ENCODE results near the gene PROCA1.

PROCA1 gene

GRCh38 chr17:28726627-28727491 lies 15.2 kb upstream of the PROCA1 start:
- Histone ChIP-seq H3K79me2 (ENCODE audit: insufficient read depth, low read length) (peaks cover 18% of the 10 kb centered on the region), H3K9me3 (ENCODE audit: insufficient read depth, low read depth, low read length) (no peaks in the 10 kb centered on the region), H3K4me1 (ENCODE audit: insufficient read depth, low read length, poor library complexity, severe bottlenecking) (peaks cover 24% of the 10 kb centered on the region), H3K36me3 (ENCODE audit: insufficient read depth, low read length) (peaks cover 34% of the 10 kb centered on the region; the same call in 1 of the 2 replicates), H3K9me2 (replicated peaks; ENCODE audit: low read depth, low read length) (no peaks in the 10 kb centered on the region), H2AFZ (ENCODE audit: low read length) (peak overlapping the region; percentile 62), H3K4me3 (ENCODE audit: low read length, poor library complexity, severe bottlenecking) (peak overlapping the region; percentile 91), H3K9ac (ENCODE audit: low read depth, low read length, poor library complexity, severe bottlenecking) (peak overlapping the region; percentile 75), H3F3A (ENCODE audit: low read depth) (peaks cover 25% of the 10 kb centered on the region), H4K20me1 (ENCODE audit: insufficient read depth, low read length, poor library complexity, severe bottlenecking) (peaks cover 29% of the 10 kb centered on the region), H3K4me2 (ENCODE audit: low read depth, low read length, poor library complexity, severe bottlenecking) (peak overlapping the region; percentile 100), H3K27me3 (ENCODE audit: insufficient read depth, low read length, poor library complexity, severe bottlenecking) (no peaks in the 10 kb centered on the region)
- TF ChIP-seq, protein P1, sequence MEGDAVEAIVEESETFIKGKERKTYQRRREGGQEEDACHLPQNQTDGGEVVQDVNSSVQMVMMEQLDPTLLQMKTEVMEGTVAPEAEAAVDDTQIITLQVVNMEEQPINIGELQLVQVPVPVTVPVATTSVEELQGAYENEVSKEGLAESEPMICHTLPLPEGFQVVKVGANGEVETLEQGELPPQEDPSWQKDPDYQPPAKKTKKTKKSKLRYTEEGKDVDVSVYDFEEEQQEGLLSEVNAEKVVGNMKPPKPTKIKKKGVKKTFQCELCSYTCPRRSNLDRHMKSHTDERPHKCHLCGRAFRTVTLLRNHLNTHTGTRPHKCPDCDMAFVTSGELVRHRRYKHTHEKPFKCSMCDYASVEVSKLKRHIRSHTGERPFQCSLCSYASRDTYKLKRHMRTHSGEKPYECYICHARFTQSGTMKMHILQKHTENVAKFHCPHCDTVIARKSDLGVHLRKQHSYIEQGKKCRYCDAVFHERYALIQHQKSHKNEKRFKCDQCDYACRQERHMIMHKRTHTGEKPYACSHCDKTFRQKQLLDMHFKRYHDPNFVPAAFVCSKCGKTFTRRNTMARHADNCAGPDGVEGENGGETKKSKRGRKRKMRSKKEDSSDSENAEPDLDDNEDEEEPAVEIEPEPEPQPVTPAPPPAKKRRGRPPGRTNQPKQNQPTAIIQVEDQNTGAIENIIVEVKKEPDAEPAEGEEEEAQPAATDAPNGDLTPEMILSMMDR (conservative IDR thresholded peaks at IDR 0.05; ENCODE audit: low read length): peak; percentile 98
- no peak for TF ChIP-seq EZH2phosphoT487 (IDR thresholded peaks at IDR 0.05; ENCODE audit: borderline replicate concordance)

DNA sequence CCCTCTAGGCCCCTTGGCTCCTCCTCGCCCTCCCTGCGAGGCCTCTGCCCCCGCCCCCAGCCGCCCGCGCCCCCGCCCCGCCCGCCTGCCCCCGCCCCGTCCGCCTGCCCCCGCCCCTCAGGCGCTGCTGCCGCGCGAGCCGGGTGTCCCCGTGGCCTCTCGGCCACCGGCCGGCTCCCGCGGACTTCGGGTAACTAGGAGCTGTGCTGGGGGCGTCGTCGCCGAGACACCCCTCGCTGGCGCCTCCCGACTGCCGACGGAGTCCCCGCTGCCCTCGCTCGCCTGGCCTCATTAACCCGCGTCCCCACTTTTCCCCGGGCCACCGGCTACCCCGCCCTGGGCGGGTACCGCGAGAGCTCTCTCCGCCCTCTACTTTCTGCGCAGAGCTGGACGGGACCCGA lies 14.5 kb upstream of the PROCA1 start, which contains the start of gene TLCD1:
Gene TLCD1, minus strand, starts transcription at position 8 of the 401 bp plus-strand sequence. CDS start 136 bp downstream, outside the sequence.
- Histone ChIP-seq H3K4me3 (ENCODE audit: low read length, poor library complexity, severe bottlenecking) (peak within 1 kb of the TSS; percentile 91), H3K9ac (ENCODE audit: low read depth, low read length, poor library complexity, severe bottlenecking) (peak within 1 kb of the TSS; percentile 75), H3K79me2 (ENCODE audit: insufficient read depth, low read length) (peaks cover 24% of the 10 kb centered on the region), H3K4me1 (ENCODE audit: insufficient read depth, low read length, poor library complexity, severe bottlenecking) (peaks cover 30% of the 10 kb centered on the region), H3K9me2 (replicated peaks; ENCODE audit: low read depth, low read length) (no peaks in the 10 kb centered on the region), H2AFZ (ENCODE audit: low read length) (peak within 1 kb of the TSS; percentile 62), H3F3A (ENCODE audit: low read depth) (peaks cover 25% of the 10 kb centered on the region), H3K27me3 (ENCODE audit: insufficient read depth, low read length, poor library complexity, severe bottlenecking) (no peaks in the 10 kb centered on the region), H3K36me3 (ENCODE audit: insufficient read depth, low read length) (peaks cover 40% of the 10 kb centered on the region; the same call in 1 of the 2 replicates), H3K4me2 (ENCODE audit: low read depth, low read length, poor library complexity, severe bottlenecking) (peak within 1 kb of the TSS; percentile 100), H3K9me3 (ENCODE audit: insufficient read depth, low read depth, low read length) (no peaks in the 10 kb centered on the region), H4K20me1 (ENCODE audit: insufficient read depth, low read length, poor library complexity, severe bottlenecking) (peaks cover 35% of the 10 kb centered on the region)
- TF ChIP-seq, protein P1 (conservative IDR thresholded peaks at IDR 0.05; ENCODE audit: low read length): no peak
- no peak for TF ChIP-seq EZH2phosphoT487 (IDR thresholded peaks at IDR 0.05; ENCODE audit: borderline replicate concordance)

- peaks cover 44% of the 10 kb centered on the region; the same call in 1 of the 2 replicates for H3K36me3 ChIP-seq (ENCODE audit: insufficient read depth, low read length)
- H3K27me3 ChIP-seq (ENCODE audit: insufficient read depth, low read length, poor library complexity, severe bottlenecking): no peaks in the 10 kb centered on the region
- peaks cover 40% of the 10 kb centered on the region for H4K20me1 ChIP-seq (ENCODE audit: insufficient read depth, low read length, poor library complexity, severe bottlenecking)
- H3K4me2 ChIP-seq (ENCODE audit: low read depth, low read length, poor library complexity, severe bottlenecking): no peak overlapping the region
- peaks cover 29% of the 10 kb centered on the region for H3K79me2 ChIP-seq (ENCODE audit: insufficient read depth, low read length)
- peaks cover 25% of the 10 kb centered on the region for H3F3A ChIP-seq (ENCODE audit: low read depth)
- no peak overlapping the region for H3K9ac ChIP-seq (ENCODE audit: low read depth, low read length, poor library complexity, severe bottlenecking)
- peaks cover 33% of the 10 kb centered on the region for H3K4me1 ChIP-seq (ENCODE audit: insufficient read depth, low read length, poor library complexity, severe bottlenecking)
- TF ChIP-seq, protein P1 (conservative IDR thresholded peaks at IDR 0.05; ENCODE audit: low read length): no peak
- no peak for TF ChIP-seq EZH2phosphoT487 (IDR thresholded peaks at IDR 0.05; ENCODE audit: borderline replicate concordance)
- no peaks in the 10 kb centered on the region for H3K9me2 ChIP-seq (replicated peaks; ENCODE audit: low read depth, low read length)
- no peak overlapping the region for H2AFZ ChIP-seq (ENCODE audit: low read length)
- no peaks in the 10 kb centered on the region for H3K9me3 ChIP-seq (ENCODE audit: insufficient read depth, low read depth, low read length)
- no peak overlapping the region for H3K4me3 ChIP-seq (ENCODE audit: low read length, poor library complexity, severe bottlenecking)
These were observed 14.1 kb upstream of the PROCA1 start for GRCh38 chr17:28725660-28726225.

Measured in Loucy (cell line).